ENCODE results near the gene SYK. TPM values are rescaled to one million over a fixed set of nuclear protein-coding genes. Genes with fewer than 3 reads are reported as not detected.
"Not testable (repeated sequence)": the region's sequence is repeated elsewhere in the genome, so short reads cannot be mapped to it uniquely, and the experiment has no call there.

The SYK gene
- total RNA-seq, 1 donor from 2014 or later = 0.36 TPM

DNA sequence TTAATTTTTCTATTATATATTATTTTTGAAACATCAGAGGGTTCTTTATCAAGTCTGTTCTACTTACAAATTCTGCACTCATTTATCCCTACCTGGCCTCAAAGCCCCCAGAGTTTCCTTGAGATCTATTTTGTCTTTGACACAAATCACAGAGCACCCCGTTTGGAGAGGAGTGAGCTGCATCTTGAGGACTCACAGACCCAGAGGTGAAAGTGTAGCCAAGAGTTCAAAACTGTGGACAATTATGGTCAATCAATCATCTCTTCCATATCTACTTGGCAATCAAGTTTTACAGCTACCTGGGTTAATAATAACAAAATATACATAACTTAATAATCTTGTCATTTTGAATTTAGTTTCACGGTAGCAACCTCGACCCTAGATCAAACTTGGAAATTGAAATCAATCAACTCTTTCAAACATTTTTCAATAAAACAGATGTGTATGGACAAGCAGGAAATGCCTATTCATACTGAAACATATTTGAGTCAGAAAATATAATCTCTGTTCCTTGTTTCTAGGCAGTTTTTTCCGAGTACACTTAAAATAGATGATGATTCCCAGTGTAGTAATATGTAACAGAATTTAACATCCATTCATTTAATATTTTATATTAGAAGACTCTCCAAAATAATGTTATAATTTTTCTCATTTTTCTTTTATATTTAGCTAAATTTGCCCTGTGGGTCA is 13.7 kb upstream of the SYK start:
- no peak for DNase-seq (ENCODE audit: low spot score)
- no peaks in the 10 kb centered on the region for H3K36me3 Mint-ChIP-seq (ENCODE audit: low read depth, unreplicated experiment)
- H3K4me3 Mint-ChIP-seq (ENCODE audit: unreplicated experiment) = no peak overlapping the region
- no peaks in the 10 kb centered on the region for H3K4me1 Mint-ChIP-seq (ENCODE audit: unreplicated experiment)
- no peaks in the 10 kb centered on the region for H3K9me3 Mint-ChIP-seq (ENCODE audit: unreplicated experiment)
- H3K27me3 Mint-ChIP-seq (ENCODE audit: unreplicated experiment) = peaks cover 2% of the 10 kb centered on the region
- TF ChIP-seq, protein P1, sequence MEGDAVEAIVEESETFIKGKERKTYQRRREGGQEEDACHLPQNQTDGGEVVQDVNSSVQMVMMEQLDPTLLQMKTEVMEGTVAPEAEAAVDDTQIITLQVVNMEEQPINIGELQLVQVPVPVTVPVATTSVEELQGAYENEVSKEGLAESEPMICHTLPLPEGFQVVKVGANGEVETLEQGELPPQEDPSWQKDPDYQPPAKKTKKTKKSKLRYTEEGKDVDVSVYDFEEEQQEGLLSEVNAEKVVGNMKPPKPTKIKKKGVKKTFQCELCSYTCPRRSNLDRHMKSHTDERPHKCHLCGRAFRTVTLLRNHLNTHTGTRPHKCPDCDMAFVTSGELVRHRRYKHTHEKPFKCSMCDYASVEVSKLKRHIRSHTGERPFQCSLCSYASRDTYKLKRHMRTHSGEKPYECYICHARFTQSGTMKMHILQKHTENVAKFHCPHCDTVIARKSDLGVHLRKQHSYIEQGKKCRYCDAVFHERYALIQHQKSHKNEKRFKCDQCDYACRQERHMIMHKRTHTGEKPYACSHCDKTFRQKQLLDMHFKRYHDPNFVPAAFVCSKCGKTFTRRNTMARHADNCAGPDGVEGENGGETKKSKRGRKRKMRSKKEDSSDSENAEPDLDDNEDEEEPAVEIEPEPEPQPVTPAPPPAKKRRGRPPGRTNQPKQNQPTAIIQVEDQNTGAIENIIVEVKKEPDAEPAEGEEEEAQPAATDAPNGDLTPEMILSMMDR (IDR thresholded peaks at IDR 0.05; ENCODE audit: unreplicated experiment) = no peak
- no peak overlapping the region for H3K27ac Mint-ChIP-seq (ENCODE audit: unreplicated experiment)

DNA sequence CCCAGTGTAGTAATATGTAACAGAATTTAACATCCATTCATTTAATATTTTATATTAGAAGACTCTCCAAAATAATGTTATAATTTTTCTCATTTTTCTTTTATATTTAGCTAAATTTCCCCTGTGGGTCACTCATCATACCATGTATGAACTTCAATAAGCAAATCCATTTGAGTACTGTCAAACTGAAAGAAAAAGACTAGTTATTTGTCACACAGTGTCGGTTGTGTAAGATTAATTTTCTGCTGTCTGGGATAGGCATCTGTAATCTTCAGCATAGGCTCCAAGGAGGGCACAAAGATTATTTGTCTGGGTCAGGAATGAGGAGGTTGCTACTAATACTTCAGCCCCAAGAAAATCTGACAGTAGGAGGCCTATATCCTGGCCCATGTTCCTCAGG is 13.1 kb upstream of the SYK start:
- not testable (repeated sequence) for DNase-seq (ENCODE audit: low spot score); H3K27me3 Mint-ChIP-seq (ENCODE audit: unreplicated experiment); H3K9me3 Mint-ChIP-seq (ENCODE audit: unreplicated experiment); H3K4me1 Mint-ChIP-seq (ENCODE audit: unreplicated experiment); H3K36me3 Mint-ChIP-seq (ENCODE audit: low read depth, unreplicated experiment); H3K27ac Mint-ChIP-seq (ENCODE audit: unreplicated experiment); H3K4me3 Mint-ChIP-seq (ENCODE audit: unreplicated experiment)

DNA sequence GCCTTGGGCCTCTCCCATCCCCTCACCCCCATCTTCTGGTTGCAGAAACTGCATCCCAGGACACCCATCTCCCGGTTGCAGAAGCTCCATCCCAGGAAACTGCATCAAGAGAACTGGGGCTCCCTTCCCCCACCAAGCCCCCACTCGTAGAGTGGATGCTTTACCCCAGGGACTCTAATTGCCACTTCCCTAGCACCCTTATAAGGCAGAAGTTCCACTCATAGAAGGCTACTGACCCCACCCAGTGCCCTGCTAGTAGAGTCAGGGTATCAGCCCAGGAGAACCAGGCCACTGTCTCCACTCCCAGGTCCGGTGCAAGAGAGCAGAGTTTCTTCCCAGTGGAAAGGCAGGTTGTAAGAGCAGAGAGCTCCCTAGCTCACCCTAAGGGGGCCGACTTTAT is 12.2 kb upstream of the SYK start:
- H3K36me3 Mint-ChIP-seq (ENCODE audit: low read depth, unreplicated experiment) = no peaks in the 10 kb centered on the region
- no peak for DNase-seq (ENCODE audit: low spot score)
- H3K4me3 Mint-ChIP-seq (ENCODE audit: unreplicated experiment) = no peak overlapping the region
- H3K27me3 Mint-ChIP-seq (ENCODE audit: unreplicated experiment) = peaks cover 3% of the 10 kb centered on the region
- H3K27ac Mint-ChIP-seq (ENCODE audit: unreplicated experiment) = no peak overlapping the region
- H3K9me3 Mint-ChIP-seq (ENCODE audit: unreplicated experiment) = no peaks in the 10 kb centered on the region
- TF ChIP-seq, protein P1 (IDR thresholded peaks at IDR 0.05; ENCODE audit: unreplicated experiment) = no peak
- peaks cover 2% of the 10 kb centered on the region for H3K4me1 Mint-ChIP-seq (ENCODE audit: unreplicated experiment)

DNA sequence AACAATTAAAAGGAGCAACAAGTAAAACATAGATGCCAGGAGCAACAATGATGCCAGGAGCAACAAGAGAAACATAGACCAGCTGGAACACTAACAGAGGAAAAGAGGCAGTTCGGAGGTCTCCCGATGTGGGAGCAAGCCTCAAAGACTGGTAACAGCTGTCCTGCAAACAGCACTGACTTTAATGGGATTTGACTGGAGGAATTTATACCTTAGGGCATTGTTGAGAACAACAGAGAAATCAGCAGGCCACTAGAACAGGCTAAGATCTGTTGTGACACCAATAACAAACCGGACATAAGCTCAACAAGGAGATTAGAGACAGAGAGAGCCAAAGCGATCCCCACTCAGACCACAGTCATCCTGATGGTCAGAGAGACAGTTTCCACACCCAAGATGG is 11.8 kb upstream of the SYK start:
- Mint-ChIP-seq H3K4me1 (ENCODE audit: unreplicated experiment) (peaks cover 2% of the 10 kb centered on the region), H3K27ac (ENCODE audit: unreplicated experiment) (no peak overlapping the region), H3K4me3 (ENCODE audit: unreplicated experiment) (no peak overlapping the region), H3K36me3 (ENCODE audit: low read depth, unreplicated experiment) (no peaks in the 10 kb centered on the region), H3K9me3 (ENCODE audit: unreplicated experiment) (no peaks in the 10 kb centered on the region), H3K27me3 (ENCODE audit: unreplicated experiment) (peaks cover 3% of the 10 kb centered on the region)
- DNase-seq (ENCODE audit: low spot score) = no peak
- TF ChIP-seq, protein P1 (IDR thresholded peaks at IDR 0.05; ENCODE audit: unreplicated experiment) = no peak

DNA sequence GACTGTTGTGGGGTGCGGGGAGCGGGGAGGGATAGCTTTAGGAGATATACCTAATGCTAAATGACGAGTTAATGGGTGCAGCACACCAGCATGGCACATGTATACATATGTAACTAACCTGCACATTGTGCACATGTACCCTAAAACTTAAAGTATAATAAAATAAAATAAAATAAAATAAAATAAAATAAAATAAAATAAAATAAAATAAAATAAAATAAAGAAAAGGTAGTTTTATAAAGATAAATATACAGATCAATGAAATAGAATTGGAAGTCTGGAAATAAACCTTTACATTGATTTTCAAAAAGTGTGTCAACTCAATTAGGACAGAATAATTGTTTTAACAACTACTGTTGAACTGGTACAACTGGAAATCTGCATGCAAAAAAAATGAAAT is 8.6 kb upstream of the SYK start:
- not testable (repeated sequence) for DNase-seq (ENCODE audit: low spot score); H3K4me3 Mint-ChIP-seq (ENCODE audit: unreplicated experiment); H3K4me1 Mint-ChIP-seq (ENCODE audit: unreplicated experiment); H3K9me3 Mint-ChIP-seq (ENCODE audit: unreplicated experiment); H3K27me3 Mint-ChIP-seq (ENCODE audit: unreplicated experiment); H3K27ac Mint-ChIP-seq (ENCODE audit: unreplicated experiment); H3K36me3 Mint-ChIP-seq (ENCODE audit: low read depth, unreplicated experiment)

DNA sequence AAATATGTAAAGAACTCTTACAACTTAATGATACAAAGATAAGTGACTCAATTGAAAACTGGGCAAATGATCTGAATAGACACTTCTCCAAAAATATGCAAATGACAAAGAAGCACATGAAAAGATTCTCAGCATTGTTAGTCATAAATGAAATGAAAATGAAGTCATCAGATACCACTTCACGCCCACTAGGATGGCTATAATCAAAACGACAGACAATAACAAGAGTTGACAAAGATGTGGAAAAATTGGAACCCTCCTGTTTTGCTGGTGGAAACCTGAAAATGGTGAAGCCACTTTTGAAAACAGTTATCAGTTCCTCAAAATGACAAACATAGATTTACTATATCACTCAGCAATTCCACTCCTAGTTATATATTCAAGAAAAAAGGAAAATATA is 7.9 kb upstream of the SYK start:
- peaks cover 5% of the 10 kb centered on the region for H3K4me1 Mint-ChIP-seq (ENCODE audit: unreplicated experiment)
- H3K27me3 Mint-ChIP-seq (ENCODE audit: unreplicated experiment) = peaks cover 3% of the 10 kb centered on the region
- no peak for DNase-seq (ENCODE audit: low spot score)
- TF ChIP-seq, protein P1 (IDR thresholded peaks at IDR 0.05; ENCODE audit: unreplicated experiment) = no peak
- H3K27ac Mint-ChIP-seq (ENCODE audit: unreplicated experiment) = no peak overlapping the region
- no peak overlapping the region for H3K4me3 Mint-ChIP-seq (ENCODE audit: unreplicated experiment)
- no peaks in the 10 kb centered on the region for H3K36me3 Mint-ChIP-seq (ENCODE audit: low read depth, unreplicated experiment)
- no peaks in the 10 kb centered on the region for H3K9me3 Mint-ChIP-seq (ENCODE audit: unreplicated experiment)

Data from endothelial cell (in vitro differentiated cells).